ENCODE data around the gene KRT2.

The KRT2 gene

GRCh38 chr12:52631264-52631663 is 20.7 kb downstream of the KRT2 start:
- no peak overlapping the region for H3K4me3 ChIP-seq (ENCODE audit: low read depth, low read length)
- no peak for TF ChIP-seq CTCF (conservative IDR thresholded peaks at IDR 0.05; ENCODE audit: low read depth, low read length)

GRCh38 chr12:52630599-52631200 is 21.3 kb downstream of the KRT2 start:
- TF ChIP-seq CTCF (conservative IDR thresholded peaks at IDR 0.05; ENCODE audit: low read depth, low read length), result no peak
- H3K4me3 ChIP-seq (ENCODE audit: low read depth, low read length), result no peak overlapping the region
- DNase-seq (ENCODE audit: low read depth), result no peak

More at GRCh38 chr12:52631264-52631663, 20.7 kb downstream of the KRT2 start:
- DNase-seq (ENCODE audit: low read depth), result no peak

GRCh38 chr12:52630008-52630500 is 22.0 kb downstream of the KRT2 start:
- no peak for DNase-seq (ENCODE audit: low read depth)
- H3K4me3 ChIP-seq (ENCODE audit: low read depth, low read length), result no peak overlapping the region
- no peak for TF ChIP-seq CTCF (conservative IDR thresholded peaks at IDR 0.05; ENCODE audit: low read depth, low read length)

GRCh38 chr12:52629281-52630007 is 22.6 kb downstream of the KRT2 start:
- no peak for DNase-seq (ENCODE audit: low read depth)
- no peak for TF ChIP-seq CTCF (conservative IDR thresholded peaks at IDR 0.05; ENCODE audit: low read depth, low read length)
- H3K4me3 ChIP-seq (ENCODE audit: low read depth, low read length), result no peak overlapping the region

GRCh38 chr12:52628841-52629240 is 23.2 kb downstream of the KRT2 start:
- TF ChIP-seq CTCF (conservative IDR thresholded peaks at IDR 0.05; ENCODE audit: low read depth, low read length), result no peak
- no peak for DNase-seq (ENCODE audit: low read depth)
- H3K4me3 ChIP-seq (ENCODE audit: low read depth, low read length), result no peak overlapping the region

- TF ChIP-seq CTCF (conservative IDR thresholded peaks at IDR 0.05; ENCODE audit: low read depth, low read length), result no peak
- H3K4me3 ChIP-seq (ENCODE audit: low read depth, low read length), result no peak overlapping the region
- no peak for DNase-seq (ENCODE audit: low read depth)
Observed at GRCh38 chr12:52628111-52628507, 23.9 kb downstream of the KRT2 start.
